A549 (cell line): Measurements from ENCODE around the gene KDM3A.

Experiments used
- BHLHE40 ChIP-seq: IDR thresholded peaks from 2 replicates; pipeline ENCODE4 v1.6.1; 2012; ENCODE audit warnings: low read depth, low read length, inconsistent platforms
- CTCF ChIP-seq: fragments of >200 bp; sonication (Bioruptor Twin); formaldehyde crosslinking; IDR thresholded peaks from 3 replicates; pipeline ENCODE4 v1.5.1; 2016
- E2F6 ChIP-seq: IDR thresholded peaks from 2 replicates; pipeline ENCODE4 v1.6.1; 2012; ENCODE audit warnings: low read depth, borderline replicate concordance
- EP300 ChIP-seq, 2 experiments: fragments of >200 bp; sonication (Bioruptor Twin); formaldehyde crosslinking; IDR thresholded peaks; 2 replicates in 1 of 2; 3 replicates in 1 of 2; pipeline ENCODE4 v1.6.1; 2016 to 2017
- ESRRA ChIP-seq: fragments of 150-350 bp; IDR thresholded peaks from 2 replicates; pipeline ENCODE4 v1.6.1; 2014; ENCODE audit warnings: mild to moderate bottlenecking, low read length, borderline replicate concordance
- HMGXB4 ChIP-seq: fragments of 250-450 bp; sonication (Bioruptor Pico); IDR thresholded peaks from 2 replicates; pipeline ENCODE4 v1.5.0; 2021; ENCODE audit warnings: mild to moderate bottlenecking, moderate library complexity, borderline replicate concordance
- MYC ChIP-seq: IDR thresholded peaks from 2 replicates; pipeline ENCODE4 v1.6.1; 2012; ENCODE audit warnings: mild to moderate bottlenecking, inconsistent platforms, low read length, improper control_type of control experiment, borderline replicate concordance
- PHF8 ChIP-seq: fragments of 200-600 bp; sonication (generic); IDR thresholded peaks from 2 replicates; pipeline ENCODE4 v1.6.1; 2016; ENCODE audit warnings: low read depth, mild to moderate bottlenecking, antibody characterized with exemption, moderate library complexity, borderline replicate concordance
- POLR2A ChIP-seq: IDR thresholded peaks from 2 replicates; pipeline ENCODE4 v1.6.1; 2012; ENCODE audit warnings: mild to moderate bottlenecking, low read length
- RNF2 ChIP-seq: fragments of 200-600 bp; sonication (generic); IDR thresholded peaks from 2 replicates; pipeline ENCODE4 v1.6.1; 2016; ENCODE audit warnings: low read depth, mild to moderate bottlenecking, antibody characterized with exemption, moderate library complexity, borderline replicate concordance

GRCh38 chr2:86491088-86491487, 49.9 kb downstream of the KDM3A start:
- TF ChIP-seq POLR2A (no peak), HMGXB4 (CRISPR knock-in tag) (no peak), CTCF (no peak), RNF2 (no peak), PHF8 (0 out of 2 replicates have a peak, but pooled peaks have one; percentile 8), ESRRA (no peak), BHLHE40 (no peak), EP300 (IDR thresholded peaks at IDR 0.05) (no peak), MYC (no peak), E2F6 (no peak)
